Body of pancreas (tissue), 4 donors: ENCODE data around the gene XDH.

Source experiments
- POLR2A ChIP-seq, 3 donors: fragments of 450-650 bp; IDR thresholded peaks; one replicate each; pipeline ENCODE4 v1.6.1; 2016; ENCODE audit warnings: antibody characterized with exemption in 3 of 3, mild to moderate bottlenecking in 2 of 3
- TF ChIP-seq, protein P1 (sequence below), 7 experiments: fragments of 450-650 bp in 4 of 7; fragments of 200-600 bp in 3 of 7; sonication (generic) in 3 of 7; IDR thresholded peaks; one replicate each; pipeline ENCODE4 v1.5.1; 2016 to 2019; ENCODE audit warnings: antibody characterized with exemption in 7 of 7

DNA sequence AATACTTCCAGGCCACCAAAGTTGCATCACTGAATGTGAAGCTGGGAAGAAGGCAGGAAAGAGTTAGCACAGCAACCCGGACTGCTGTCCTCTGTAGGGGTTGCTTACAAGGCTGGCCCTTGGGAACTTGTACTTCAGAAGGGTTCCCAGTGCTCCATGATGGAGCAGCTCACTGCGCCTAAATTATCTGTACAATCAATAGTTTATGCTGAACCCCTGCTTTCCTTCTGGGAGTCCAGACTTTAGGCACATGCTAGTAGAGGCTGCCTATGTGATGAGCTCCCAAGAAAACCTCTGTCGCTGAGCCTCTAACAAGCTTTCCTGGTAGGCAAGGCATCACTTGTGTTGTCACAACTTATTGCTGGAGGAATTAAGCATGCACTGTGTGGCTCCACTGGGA is 34.3 kb downstream of the XDH start:
- TF ChIP-seq POLR2A (IDR thresholded peaks at IDR 0.05): no peak
- TF ChIP-seq, protein P1, sequence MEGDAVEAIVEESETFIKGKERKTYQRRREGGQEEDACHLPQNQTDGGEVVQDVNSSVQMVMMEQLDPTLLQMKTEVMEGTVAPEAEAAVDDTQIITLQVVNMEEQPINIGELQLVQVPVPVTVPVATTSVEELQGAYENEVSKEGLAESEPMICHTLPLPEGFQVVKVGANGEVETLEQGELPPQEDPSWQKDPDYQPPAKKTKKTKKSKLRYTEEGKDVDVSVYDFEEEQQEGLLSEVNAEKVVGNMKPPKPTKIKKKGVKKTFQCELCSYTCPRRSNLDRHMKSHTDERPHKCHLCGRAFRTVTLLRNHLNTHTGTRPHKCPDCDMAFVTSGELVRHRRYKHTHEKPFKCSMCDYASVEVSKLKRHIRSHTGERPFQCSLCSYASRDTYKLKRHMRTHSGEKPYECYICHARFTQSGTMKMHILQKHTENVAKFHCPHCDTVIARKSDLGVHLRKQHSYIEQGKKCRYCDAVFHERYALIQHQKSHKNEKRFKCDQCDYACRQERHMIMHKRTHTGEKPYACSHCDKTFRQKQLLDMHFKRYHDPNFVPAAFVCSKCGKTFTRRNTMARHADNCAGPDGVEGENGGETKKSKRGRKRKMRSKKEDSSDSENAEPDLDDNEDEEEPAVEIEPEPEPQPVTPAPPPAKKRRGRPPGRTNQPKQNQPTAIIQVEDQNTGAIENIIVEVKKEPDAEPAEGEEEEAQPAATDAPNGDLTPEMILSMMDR (IDR thresholded peaks at IDR 0.05): no peak
